ENCODE data around the gene PRSS58. TPM values are rescaled to one million over a fixed set of nuclear protein-coding genes. Genes with fewer than 3 reads are reported as not detected.

PRSS58 gene, protein sequence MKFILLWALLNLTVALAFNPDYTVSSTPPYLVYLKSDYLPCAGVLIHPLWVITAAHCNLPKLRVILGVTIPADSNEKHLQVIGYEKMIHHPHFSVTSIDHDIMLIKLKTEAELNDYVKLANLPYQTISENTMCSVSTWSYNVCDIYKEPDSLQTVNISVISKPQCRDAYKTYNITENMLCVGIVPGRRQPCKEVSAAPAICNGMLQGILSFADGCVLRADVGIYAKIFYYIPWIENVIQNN
- total RNA-seq: not detected in 2 replicates

DNA sequence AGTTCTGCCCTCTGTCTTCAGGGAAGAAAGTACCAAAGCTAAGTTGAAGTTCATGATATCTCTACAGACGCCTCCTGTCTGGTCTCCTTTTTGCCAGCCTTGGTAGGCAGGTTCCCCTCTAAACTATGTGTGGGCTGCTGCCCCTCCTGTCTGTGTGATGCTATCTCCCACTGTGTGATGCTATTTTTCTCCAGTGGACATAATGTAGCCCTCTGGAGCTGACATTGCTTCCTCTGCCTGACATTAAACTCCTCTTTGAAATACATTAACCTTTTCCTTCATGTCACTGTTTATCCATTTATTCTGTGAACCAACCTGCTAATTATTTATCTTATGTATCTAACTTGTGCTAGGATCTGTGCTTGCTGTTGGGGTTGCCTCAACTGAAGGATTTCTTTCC, at the start of gene PRSS58:
Gene PRSS58 (minus strand): TSS at position 101 of the 400 bp plus-strand sequence. CDS start 351 bp downstream, outside the sequence.

Small RNA genes lying within 50 kb of the gene (small RNA-seq; reads per million reads assigned to genes)
- not detected for gene TRBV1

Other genes with a start within 250 kb of the PRSS58 start
- gene MGAM2, start 146.3 kb downstream of the PRSS58 start, total RNA-seq: not detected in 2 replicates

Measured in subcutaneous preadipocyte (primary cell).